ENCODE measurements around the gene ELF2.

DNA sequence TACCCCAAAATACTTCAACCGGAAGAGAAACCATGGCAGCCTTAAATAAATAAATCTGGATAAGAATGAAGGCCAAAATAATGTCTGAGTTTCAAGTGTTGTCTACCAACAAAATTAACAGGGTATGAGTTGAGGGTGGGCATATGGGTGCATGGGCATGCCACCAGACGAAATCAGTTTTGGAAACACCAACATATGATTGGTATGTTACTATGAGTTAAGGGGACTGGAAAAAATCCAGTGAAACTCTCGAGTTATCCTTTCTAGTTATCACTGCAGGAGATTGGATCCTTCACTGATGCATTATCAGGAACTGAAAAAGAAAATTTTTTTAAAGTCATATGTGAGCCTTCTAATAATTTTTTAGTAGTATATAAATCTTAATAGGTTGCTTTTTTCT lies 129.0 kb downstream of the ELF2 start:
- TF ChIP-seq, protein P1, sequence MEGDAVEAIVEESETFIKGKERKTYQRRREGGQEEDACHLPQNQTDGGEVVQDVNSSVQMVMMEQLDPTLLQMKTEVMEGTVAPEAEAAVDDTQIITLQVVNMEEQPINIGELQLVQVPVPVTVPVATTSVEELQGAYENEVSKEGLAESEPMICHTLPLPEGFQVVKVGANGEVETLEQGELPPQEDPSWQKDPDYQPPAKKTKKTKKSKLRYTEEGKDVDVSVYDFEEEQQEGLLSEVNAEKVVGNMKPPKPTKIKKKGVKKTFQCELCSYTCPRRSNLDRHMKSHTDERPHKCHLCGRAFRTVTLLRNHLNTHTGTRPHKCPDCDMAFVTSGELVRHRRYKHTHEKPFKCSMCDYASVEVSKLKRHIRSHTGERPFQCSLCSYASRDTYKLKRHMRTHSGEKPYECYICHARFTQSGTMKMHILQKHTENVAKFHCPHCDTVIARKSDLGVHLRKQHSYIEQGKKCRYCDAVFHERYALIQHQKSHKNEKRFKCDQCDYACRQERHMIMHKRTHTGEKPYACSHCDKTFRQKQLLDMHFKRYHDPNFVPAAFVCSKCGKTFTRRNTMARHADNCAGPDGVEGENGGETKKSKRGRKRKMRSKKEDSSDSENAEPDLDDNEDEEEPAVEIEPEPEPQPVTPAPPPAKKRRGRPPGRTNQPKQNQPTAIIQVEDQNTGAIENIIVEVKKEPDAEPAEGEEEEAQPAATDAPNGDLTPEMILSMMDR (IDR thresholded peaks at IDR 0.05), result no peak
- TF ChIP-seq POLR2A (IDR thresholded peaks at IDR 0.05), result no peak

Data from vagina (tissue), 2 donors.